Measurements from ENCODE around the gene SGO2. TPM values are rescaled to one million over a fixed set of nuclear protein-coding genes. Genes with fewer than 3 reads are reported as not detected.

The SGO2 gene
- total RNA-seq: 1 to 10 TPM; 1.6 to 2.2 TPM
- long read RNA-seq, partial matches to known transcripts: 1 of 1 reads
- long read RNA-seq, other reads (novel, unspliced or antisense): 0 of 1 reads

DNA sequence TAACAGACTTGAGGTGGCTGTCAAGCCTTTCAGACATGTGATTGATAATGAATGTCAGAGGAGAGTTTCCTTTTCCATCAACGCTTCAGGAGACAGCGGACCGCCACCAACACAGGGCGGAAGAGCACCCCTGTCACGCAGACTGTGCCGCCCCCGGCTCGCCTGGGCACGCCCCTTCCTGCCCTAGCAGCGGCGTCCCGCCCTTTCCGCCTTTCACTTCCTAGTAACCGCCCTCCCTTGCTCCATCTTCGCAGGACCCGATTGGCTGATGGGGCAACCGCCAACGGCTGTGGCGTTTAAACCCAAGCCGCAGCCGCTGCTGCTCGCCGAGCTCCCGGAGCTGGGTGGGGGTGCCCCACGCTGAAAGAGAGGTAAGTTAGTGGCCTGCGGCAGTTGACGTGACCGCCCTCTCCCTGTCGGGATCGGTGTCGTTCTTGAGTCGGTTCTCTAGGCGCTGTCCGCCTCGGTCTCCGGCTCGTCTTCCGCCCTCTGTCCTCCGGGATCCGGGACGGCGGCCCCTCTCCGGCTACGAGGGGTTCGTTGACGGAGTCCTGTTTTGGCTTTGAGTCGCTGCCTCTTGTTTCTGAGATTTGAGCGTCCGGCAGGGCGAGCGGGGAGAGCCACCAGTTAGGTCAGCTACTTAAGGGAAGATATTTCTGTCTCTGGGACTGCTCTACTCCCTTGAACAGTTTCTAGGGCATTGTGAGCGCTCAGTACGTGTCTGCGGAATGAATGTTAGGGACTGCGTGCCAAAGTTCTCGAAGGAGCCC is at the start of gene SGO2:
SGO2 (plus strand) TSS at position 326 of the 770 bp plus-strand sequence. CDS start 6,769 bp downstream, outside the sequence.
- intact Hi-C loops (cut with DNase I): no loop called here
- peak; percentile 100 for ATAC-seq
- DNase-seq: peak; percentile 96

GRCh38 chr2:200476836-200477235 is 49.2 kb upstream of the SGO2 start:
- DNase-seq (peak; percentile 22), ATAC-seq (peak; percentile 22 to 51)
- intact Hi-C loops (cut with DNase I): no loop called here

GRCh38 chr2:200477667-200478131 is 48.3 kb upstream of the SGO2 start:
- DNase-seq (peak; percentile 79), ATAC-seq (peak; percentile 65 to 95)
- intact Hi-C loops (cut with DNase I): no loop called here

DNA sequence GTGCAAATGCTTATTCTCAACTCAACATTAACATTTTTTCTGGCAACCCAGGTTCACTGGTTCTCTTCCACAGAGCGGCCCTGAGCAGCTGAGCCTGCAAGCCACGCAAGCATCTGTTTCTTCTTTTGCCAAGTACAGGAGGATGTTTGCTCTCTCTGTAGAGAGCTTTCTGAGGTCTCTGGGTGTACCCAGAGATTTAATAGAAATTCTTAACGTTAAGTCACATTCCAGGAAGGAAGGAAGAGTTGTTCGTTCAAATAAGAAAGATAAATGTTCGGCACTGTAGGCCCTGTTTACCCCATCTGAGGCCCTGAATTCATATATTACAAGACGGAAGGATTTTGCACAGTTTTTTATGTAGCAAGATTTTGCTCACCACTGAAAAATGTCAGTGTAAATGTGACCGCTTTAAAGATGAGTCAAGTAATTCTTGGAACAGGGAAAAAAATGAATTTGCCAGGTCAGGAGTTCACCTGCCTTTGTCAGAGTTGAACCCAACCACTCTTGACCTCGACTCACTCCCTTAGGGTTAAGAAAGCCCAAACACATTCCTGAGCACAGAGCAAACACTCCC is 46.2 kb upstream of the SGO2 start:
- intact Hi-C loops (cut with DNase I): loop anchor here in 1 of 2 donors (5.0 kb wide), 1 partner anchor 507 kb away; no protein-coding TSS in a partner anchor
- DNase-seq (no peak), ATAC-seq (no peak)

DNA sequence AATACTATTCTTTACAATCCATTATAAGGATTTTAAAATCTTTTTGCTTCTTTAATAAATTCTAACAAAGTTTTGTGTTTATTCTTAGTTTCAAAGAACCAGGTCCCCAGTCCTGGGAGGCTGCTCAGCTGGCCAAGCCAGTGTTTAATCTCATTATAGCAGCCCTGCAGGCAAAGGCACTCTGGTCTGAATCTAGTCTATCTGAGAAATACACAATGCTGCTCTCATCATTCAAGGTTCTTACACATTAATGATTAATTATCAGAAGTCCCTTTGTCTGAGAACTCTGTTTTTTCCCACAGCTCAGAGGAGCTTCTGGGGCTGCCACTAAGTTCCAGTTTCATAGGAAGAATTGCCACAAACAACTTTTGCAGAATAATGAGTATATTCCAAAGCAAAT is 43.8 kb upstream of the SGO2 start:
- intact Hi-C loops (cut with DNase I): loop anchor here (2.0 to 5.0 kb wide), 2 partner anchors 501 to 510 kb away; no protein-coding TSS in a partner anchor
- ATAC-seq (no peak), DNase-seq (no peak)

GRCh38 chr2:200483729-200484198 is 42.2 kb upstream of the SGO2 start:
- intact Hi-C loops (cut with DNase I): loop anchor here (2.0 to 5.0 kb wide), 2 partner anchors 503 to 511 kb away; no protein-coding TSS in a partner anchor
- DNase-seq: peak; percentile 24
- peak in 1 of 2 donors; percentile 50 for ATAC-seq

DNA sequence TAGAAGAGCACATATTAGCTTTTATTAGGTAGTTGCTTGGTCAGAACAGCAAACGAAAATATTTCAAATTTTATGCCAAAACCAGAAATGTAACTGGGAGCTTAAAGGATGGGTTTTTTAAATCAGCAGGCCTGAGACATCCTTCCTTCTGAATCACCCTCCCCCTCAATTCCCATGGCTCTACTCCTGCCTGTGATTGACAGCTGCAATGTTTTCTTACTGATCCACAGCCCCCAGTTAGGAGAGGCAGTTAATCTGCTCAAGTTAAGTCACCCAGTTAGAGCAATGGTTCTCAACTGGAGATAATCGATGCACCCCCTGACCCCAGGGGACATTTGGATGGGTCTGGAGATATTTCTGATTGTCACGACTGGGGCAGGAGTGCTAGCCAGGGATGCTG is 41.1 kb upstream of the SGO2 start:
- no peak for ATAC-seq
- intact Hi-C loops (cut with DNase I): loop anchor here in 1 of 2 donors (5.0 kb wide), 1 partner anchor 513 kb away; no protein-coding TSS in a partner anchor
- DNase-seq: no peak

DNA sequence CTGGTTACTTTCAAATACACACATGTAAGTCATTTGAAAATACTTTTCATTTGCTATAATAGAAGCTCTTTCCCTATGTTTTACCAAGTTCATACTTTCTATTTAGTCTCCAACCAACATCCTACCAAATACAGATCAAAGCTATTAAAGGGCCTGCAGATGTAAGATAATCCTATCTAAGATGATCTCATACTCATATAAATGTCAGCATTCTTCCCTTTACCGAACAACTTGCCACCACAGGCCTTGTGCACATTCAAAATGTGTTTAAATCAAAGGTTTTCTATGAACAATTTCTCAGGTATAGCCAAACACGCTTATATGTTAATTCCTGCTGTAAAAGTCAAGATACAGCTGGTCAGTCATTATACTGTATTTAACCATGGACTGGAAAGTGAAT is 39.5 kb upstream of the SGO2 start:
- ATAC-seq (no peak), DNase-seq (no peak)
- intact Hi-C loops (cut with DNase I): no loop called here

GRCh38 chr2:200488169-200488568 is 37.8 kb upstream of the SGO2 start:
- intact Hi-C loops (cut with DNase I): no loop called here
- DNase-seq: no peak

DNA sequence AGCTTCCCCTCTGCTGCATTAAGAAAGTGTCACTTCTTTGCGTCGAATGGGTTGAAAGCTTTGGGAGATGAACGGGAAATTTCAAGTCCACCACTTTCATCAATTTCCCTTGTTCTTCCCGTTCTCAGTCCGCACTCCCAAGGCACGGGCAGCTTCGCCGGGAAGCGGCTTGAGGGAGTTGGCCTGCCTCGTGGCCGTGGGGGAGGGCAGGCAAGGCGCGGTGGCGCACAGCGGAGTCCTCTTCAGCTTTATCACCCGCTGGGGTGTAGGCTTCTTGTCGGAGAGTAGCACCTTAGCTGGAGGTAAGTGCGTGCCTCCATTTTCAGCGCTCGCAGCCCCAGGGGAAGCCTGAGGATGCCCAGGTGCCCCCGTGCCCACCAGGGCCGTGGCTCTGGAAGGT is 36.0 kb upstream of the SGO2 start:
- DNase-seq: no peak
- intact Hi-C loops (cut with DNase I): no loop called here
- ATAC-seq: no peak

More at GRCh38 chr2:200488169-200488568, 37.8 kb upstream of the SGO2 start:
- no peak for ATAC-seq

- intact Hi-C loops (cut with DNase I): no loop called here
- ATAC-seq: no peak
Observed at GRCh38 chr2:200492656-200493055, 33.4 kb upstream of the SGO2 start.

DNA sequence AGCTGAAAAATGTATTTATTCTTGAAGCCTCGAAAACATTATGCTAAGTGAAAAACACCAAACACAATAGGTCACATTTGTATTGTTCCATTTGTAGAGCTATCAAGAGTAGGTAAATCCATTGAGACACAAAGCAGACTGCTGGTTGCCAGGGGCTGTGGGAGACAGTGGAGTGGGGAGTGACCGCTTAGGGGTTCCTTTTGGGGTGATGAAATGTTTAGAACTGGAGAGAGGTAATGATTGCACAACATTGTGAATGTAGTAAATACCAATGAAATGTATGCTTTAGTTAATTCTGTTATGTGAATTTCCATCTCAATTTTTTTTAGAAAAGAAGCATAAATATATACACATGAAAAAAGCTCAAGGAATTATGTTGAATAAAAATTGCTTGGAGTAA is 32.0 kb upstream of the SGO2 start:
- intact Hi-C loops (cut with DNase I): no loop called here
- ATAC-seq (no peak), DNase-seq (no peak)

More at GRCh38 chr2:200492656-200493055, 33.4 kb upstream of the SGO2 start:
- no peak for DNase-seq

GRCh38 chr2:200496696-200497095 is 29.3 kb upstream of the SGO2 start:
- ATAC-seq (no peak), DNase-seq (no peak)
- intact Hi-C loops (cut with DNase I): no loop called here

DNA sequence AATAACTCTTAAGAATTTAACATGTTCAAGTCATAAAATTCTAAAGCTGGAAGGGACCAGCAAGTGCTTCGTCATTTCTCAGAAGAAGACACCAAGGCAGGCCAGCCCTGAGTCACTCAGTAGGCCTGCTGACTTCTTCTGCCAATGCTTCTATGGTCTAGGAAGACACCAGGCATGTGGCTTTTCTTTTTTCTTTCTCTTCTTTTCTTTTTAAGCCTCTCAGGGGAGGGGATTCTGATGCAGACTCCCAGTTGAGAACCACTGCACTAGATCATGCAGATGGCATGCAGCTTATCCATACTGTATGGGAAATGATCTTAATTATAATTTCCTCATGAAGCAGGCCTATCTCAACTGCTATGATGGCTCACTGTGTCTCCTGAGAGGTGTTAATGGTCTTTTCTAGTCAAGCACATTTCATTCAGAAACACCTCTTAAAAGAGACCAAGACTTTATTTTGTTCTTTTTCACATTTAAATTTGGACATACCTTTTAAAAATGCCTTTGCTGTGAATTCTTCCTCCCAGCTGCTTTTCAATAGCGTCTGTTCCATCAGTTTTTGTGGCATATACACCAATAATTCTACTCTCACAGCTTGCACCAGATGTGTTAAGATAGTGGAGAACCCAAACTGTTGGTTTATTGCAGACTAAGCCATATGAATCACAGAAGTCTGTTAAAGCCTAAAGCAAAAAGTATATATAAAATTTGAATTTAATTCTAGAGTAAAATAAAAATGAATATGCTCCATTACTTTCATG is 27.4 kb upstream of the SGO2 start:
- DNase-seq (no peak), ATAC-seq (no peak)
- intact Hi-C loops (cut with DNase I): no loop called here

GRCh38 chr2:200502196-200502595 is 23.8 kb upstream of the SGO2 start:
- intact Hi-C loops (cut with DNase I): no loop called here
- ATAC-seq (no peak), DNase-seq (no peak)

- DNase-seq: no peak
- intact Hi-C loops (cut with DNase I): no loop called here
- no peak for ATAC-seq
Observed at GRCh38 chr2:200506679-200507078, 19.3 kb upstream of the SGO2 start.

GRCh38 chr2:200507179-200507578 is 18.8 kb upstream of the SGO2 start:
- no peak for DNase-seq
- intact Hi-C loops (cut with DNase I): no loop called here
- ATAC-seq: no peak

DNA sequence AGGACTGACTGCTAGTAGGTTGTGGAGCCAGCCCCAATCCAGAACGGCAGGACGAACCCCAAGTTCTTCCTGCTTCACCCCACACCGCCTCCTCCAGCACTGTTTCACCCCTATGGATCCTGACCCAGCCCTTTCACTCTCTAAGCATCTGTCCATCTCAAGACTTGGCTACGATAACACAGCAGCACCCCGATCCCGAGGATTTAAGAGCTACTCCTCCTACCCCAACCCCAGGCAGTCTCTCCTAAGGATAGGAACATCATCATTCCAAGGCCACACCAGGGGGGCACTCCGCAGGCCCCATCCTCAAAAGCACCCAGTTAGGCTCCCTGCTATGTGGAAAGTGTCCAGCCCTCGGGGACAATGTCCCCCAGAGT is 16.8 kb upstream of the SGO2 start:
- peak; percentile 18 to 23 for ATAC-seq
- DNase-seq: no peak
- intact Hi-C loops (cut with DNase I): no loop called here

DNA sequence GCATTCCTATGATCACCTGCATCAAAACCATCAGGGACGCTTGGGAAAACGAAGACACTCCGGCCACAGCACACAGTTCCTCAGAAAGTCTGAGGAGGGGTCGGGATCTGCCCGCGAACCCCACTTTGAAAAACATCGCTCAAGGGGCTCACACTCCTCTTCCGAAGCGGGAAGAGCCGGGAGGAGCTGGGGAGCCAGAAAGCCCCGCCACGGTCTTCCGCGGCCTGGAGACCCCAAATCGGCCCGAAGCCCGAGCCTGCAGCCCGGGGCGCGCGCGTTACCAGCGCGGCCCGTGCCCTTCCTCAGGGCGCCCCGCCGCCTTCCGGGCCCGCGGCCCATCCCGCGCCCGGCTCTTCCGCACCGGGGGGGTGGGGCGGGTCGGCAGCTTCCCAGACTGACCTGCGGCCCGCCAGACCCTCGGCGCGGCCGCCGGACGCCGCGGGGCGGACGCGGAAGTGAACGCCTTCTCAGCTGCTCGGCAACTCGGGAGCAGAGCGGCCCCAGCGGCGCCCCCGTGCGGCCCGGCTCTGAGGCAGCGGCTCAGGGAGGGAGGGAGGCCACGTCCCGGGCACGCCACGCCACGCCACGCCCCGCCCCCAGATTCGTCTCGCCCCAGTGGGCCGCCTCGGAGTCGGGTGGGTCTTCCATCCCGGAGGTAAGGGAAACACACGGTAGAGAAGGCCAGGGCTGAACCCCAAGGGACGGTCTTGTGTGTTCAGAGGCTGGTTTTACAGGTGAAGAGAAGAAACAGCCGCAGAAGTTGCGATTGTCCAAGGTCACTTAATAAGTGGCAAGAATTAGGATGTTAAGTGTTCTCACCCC is 16.2 kb upstream of the SGO2 start, which contains the start of gene KCTD18:
KCTD18 (minus strand) TSS at position 457 of the 822 bp plus-strand sequence. CDS start 3,052 bp downstream, outside the sequence.
- intact Hi-C loops (cut with DNase I): no loop called here
- ATAC-seq (peak; percentile 99), DNase-seq (peak; percentile 94)
